T47D (cell line): ENCODE results near the gene GATAD2B.

Experiments used
- DNase-seq, 2 experiments: peaks; one replicate each; pipeline versions ENCODE4 v3.0.0 to v3.0.0-alpha.2; 2011 to 2012; ENCODE audit warnings: low read depth in 1 of 2, low spot score in 1 of 2
- JUND ChIP-seq: IDR thresholded peaks from 2 replicates; pipeline ENCODE4 v1.6.1; 2012; ENCODE audit warnings: low read depth
- in situ Hi-C: cut with HindIII; loops from 2 replicates; pipeline ENCODE4 v1.10.0; 2016; ENCODE audit warnings: low sequenced_read_pairs, low pct_unique_long_range_greater_than_20kb

Gene GATAD2B

DNA sequence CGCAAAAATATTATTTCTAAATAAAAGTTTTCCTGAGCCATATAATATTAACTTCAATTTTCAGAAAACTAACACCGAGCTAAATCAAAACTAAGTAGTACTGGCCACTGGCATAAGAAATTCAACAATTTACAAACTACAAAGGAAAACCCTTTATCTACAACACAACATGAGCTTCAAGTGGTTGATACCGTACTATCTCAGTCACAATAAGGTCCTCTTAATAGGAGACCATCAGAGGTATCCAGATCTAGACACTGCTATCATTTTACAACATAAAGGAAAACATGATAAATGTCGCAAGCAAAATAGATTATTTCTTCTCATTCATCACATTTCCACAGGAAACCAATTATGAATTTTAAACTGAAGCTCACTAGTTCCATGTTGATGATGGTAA, 39.5 kb downstream of the GATAD2B start:
- TF ChIP-seq JUND, result no peak
- DNase-seq, result no peak
- in situ Hi-C loops, result no loop called here

DNA sequence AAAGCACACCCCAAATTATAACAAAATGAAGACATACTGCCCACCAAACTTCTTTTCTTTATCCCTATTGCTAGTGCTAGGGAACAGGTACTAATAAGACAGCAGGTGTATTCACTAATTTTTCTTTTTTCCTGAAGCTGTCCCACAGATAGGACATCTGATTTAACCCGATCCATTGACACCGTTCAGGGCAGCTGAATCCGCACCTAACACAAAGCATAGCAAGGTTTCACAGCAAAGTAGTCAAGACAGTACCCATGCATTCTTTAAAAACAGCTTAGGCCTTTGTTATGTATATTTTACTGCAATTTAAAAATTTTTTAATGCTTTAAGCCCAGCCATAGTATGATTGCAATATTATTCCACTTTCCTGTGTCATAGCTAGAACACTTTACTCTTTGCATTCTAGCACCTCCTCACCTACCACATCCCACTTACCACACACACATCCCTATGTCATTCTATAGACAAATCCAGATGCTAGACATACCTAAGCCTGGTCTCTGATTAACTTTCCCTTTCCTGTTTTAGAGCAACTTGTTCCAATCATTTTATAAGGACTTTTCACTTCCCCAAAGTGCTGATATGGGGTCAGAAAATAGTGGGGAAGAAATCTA, 40.4 kb downstream of the GATAD2B start:
- in situ Hi-C loops, result no loop called here
- DNase-seq, result no peak

DNA sequence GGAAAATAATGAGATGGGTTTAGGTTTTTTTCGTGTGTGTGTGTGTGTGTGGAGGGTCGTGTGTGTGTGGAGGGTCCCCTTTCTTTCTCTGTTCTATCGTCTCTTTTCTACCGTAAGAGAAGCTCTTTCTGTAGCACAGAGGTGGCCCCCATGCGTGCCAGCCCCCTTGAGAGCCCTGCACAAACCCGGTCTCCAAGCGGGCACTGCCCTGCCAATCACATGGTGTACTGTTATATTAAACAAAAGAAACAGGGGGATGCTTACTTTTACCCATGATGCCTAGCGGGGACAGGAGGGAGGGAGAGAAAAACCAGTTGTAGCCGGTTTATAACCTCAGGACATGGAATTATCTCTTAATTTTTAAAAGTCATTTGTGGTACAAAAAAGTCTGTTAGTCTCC, 41.0 kb downstream of the GATAD2B start:
- in situ Hi-C loops, result no loop called here
- no peak for TF ChIP-seq JUND
- DNase-seq, result no peak

More for the DNA sequence above, 40.4 kb downstream of the GATAD2B start:
- TF ChIP-seq JUND, result no peak

- in situ Hi-C loops, result no loop called here
- DNase-seq, result peak; percentile 49 to 88
- no peak for TF ChIP-seq JUND
Observed at GRCh38 chr1:153880962-153881361, 41.8 kb downstream of the GATAD2B start.

- in situ Hi-C loops, result no loop called here
- no peak for DNase-seq
- no peak for TF ChIP-seq JUND
Observed at GRCh38 chr1:153880024-153880423, 42.7 kb downstream of the GATAD2B start.

DNA sequence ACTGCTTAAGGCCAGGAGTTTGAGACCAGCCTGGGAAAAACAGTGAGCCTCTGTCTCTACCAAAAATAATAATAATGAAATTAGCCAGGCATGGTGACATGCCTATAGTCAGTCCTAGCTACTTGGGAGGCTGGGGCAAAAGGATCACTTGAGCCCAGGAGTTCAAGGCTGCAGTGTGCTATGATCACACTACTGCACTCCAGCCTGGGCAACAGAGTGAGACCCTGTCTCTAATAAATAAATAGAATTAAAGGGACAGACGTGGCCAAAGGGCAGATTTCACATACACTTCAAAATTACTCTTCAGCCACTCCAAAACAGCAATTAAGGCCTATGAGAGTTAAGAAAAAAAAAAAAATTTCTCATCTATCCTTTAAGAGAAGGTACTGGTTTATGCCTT, 45.7 kb downstream of the GATAD2B start:
- no peak for DNase-seq
- TF ChIP-seq JUND, result no peak
- in situ Hi-C loops, result no loop called here

- no peak for TF ChIP-seq JUND
- in situ Hi-C loops, result no loop called here
- DNase-seq, result no peak
Observed at GRCh38 chr1:153872934-153873333, 49.8 kb downstream of the GATAD2B start.

DNA sequence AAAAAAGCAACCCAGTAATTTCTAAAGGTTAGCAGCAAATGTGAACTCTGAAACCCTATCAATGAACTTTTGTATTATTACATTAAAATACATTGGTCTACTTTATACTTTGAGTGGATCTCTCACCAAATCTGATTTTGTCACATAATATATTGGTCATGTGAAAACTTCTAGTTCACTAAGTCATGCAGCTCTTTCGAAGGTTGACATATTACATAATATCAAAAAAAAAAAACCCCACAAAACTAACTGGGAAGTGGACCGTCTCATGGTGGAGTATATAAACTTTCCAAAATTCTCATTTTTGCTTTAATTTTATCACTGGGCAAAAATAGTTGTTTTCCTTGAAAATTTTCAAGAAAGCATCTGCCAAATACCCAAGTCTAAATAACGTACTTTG, 50.4 kb downstream of the GATAD2B start:
- DNase-seq, result no peak
- in situ Hi-C loops, result no loop called here
- no peak for TF ChIP-seq JUND

DNA sequence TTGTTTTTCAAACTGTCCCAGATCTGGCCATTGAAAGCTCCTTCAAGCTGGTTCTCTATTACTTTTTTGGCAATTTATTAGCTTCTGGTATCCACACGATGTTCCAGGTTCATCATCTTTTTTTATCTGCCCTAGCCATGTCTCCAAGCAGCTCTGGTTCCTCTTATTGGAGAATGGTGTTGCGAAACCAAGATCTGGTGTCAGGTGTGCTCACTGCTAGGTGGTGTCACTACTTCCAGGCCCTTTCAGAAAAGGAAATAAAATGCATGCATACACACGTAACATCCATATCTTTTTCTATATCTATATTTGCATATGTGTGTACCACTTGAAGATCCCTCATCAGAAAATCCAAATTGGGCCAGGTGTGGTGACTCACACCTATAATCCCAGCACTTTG, 53.3 kb downstream of the GATAD2B start:
- in situ Hi-C loops, result no loop called here
- TF ChIP-seq JUND, result no peak
- DNase-seq, result peak in 1 of 2 experiments; percentile 19

GRCh38 chr1:153866045-153866850, 56.5 kb downstream of the GATAD2B start:
- in situ Hi-C loops, result no loop called here
- TF ChIP-seq JUND, result no peak
- DNase-seq, result no peak

GRCh38 chr1:153860285-153860684, 62.5 kb downstream of the GATAD2B start:
- in situ Hi-C loops, result no loop called here
- TF ChIP-seq JUND, result no peak
- DNase-seq, result no peak

- TF ChIP-seq JUND, result no peak
- no peak for DNase-seq
- in situ Hi-C loops, result no loop called here
Observed at GRCh38 chr1:153857505-153857904, 65.3 kb downstream of the GATAD2B start.

- DNase-seq, result no peak
- TF ChIP-seq JUND, result no peak
- in situ Hi-C loops, result no loop called here
Observed at GRCh38 chr1:153856763-153857162, 66.0 kb downstream of the GATAD2B start.
